ENCODE data around the gene MMP2. TPM values are rescaled to one million over a fixed set of nuclear protein-coding genes. Genes with fewer than 3 reads are reported as not detected.
A peak's percentile ranks its signal among the peaks of the same experiment; 100 is the strongest.

The MMP2 gene
- total and polyA plus RNA-seq, 2 of the 8 experiments (the other 6 are each of a cell fraction or from before 2014, with no cell fraction given) = 33.6 to 58.2 TPM

DNA sequence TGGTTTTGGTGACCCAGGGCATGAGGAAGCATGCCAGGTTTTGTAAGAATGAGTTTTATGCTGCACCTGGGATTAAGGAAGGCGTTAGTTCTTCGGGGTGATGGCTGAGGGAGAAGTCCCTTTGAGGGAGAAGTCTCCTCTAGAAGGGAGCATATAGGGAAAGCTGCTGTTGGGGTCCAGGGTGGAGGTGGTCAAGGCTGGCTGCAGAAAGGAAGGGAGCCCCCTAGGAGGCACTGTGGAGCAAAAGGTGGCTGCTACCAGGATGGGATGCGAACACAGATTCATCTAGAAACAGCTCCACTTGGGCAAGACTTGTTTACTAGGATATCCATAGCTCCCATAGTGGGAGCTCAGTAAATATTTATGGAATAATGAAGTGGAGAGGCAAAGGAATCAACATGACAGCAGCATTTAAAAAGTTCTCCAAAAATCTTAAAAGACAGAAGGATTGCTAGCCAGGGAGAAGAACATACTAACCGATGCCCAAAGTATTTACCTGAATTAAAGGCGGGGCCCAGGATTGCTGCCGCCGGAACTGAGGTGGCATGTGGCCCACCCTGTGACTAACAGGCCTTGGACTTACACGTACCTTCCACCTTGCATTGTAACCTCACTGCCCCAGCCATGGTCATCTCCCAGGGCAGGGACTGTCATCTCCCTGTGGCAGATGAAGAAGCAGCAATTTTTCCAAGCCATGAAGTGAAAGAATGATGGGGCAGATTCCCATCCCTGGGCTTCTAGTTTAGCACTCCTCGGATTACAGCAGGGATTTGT, 22.7 kb downstream of the MMP2 start:
- Histone ChIP-seq H3K27me3 (replicated peaks in 1 of 4; ENCODE audit: control insufficient read depth in 3 of 4, extremely low read depth in 1 of 4, insufficient read depth in 3 of 4, low read length in 3 of 4) (no peaks in the 10 kb centered on the region), H3K4ac (replicated peaks; ENCODE audit: insufficient read length, low read depth, low read length) (no peak overlapping the region), H2BK20ac (ENCODE audit: low read length) (no peak overlapping the region), H2BK15ac (ENCODE audit: low read length) (no peak overlapping the region; the same call in 1 of the 2 replicates), H2BK5ac (ENCODE audit: low read depth, low read length) (no peak overlapping the region), H2BK12ac (ENCODE audit: low read depth, low read length) (no peak overlapping the region), H4K20me1 (replicated peaks in 1 of 2; ENCODE audit: control insufficient read depth in 1 of 2, insufficient read depth in 2 of 2, low read length in 2 of 2) (no peaks in the 10 kb centered on the region), H3K18ac (ENCODE audit: extremely low read depth, low read length) (no peak overlapping the region), H4K91ac (replicated peaks; ENCODE audit: insufficient read length, low read length) (no peak overlapping the region), H3K36me3 (ENCODE audit: control insufficient read depth in 2 of 4, insufficient read depth in 4 of 4, low read length in 3 of 4) (no peaks in the 10 kb centered on the region; a peak in 1 of 8 replicates), H3K56ac (replicated peaks; ENCODE audit: insufficient read length, low read depth, low read length) (no peak overlapping the region), H3K4me3 (ENCODE audit: extremely low read depth in 1 of 4, insufficient read depth in 2 of 4, low read depth in 3 of 4, low read length in 4 of 4) (no peak overlapping the region), H4K5ac (ENCODE audit: insufficient read length, low read depth, low read length) (no peak overlapping the region), H2AK5ac (ENCODE audit: low read depth, low read length) (no peak overlapping the region), H2BK120ac (replicated peaks; ENCODE audit: low read depth, low read length) (no peak overlapping the region), H3K23me2 (ENCODE audit: low read depth, low read length) (no peaks in the 10 kb centered on the region), H3K79me1 (ENCODE audit: low read depth, low read length) (no peaks in the 10 kb centered on the region), H3K79me2 (ENCODE audit: control insufficient read depth in 1 of 2, insufficient read depth in 2 of 2, low read length in 2 of 2) (no peaks in the 10 kb centered on the region), H2AFZ (ENCODE audit: low read length) (no peak overlapping the region), H3K4me2 (ENCODE audit: insufficient read depth in 1 of 2, low read depth in 2 of 2, low read length in 2 of 2) (no peak overlapping the region), H3K23ac (ENCODE audit: insufficient read length) (no peak overlapping the region), H4K8ac (ENCODE audit: extremely low read depth, insufficient read depth, low read length) (no peak overlapping the region), H3K14ac (ENCODE audit: insufficient read length) (no peak overlapping the region), H3K27ac (ENCODE audit: low read depth, low read length) (no peak overlapping the region), H3K4me1 (replicated peaks in 1 of 4; ENCODE audit: control insufficient read depth in 3 of 4, insufficient read depth in 4 of 4, low read length in 3 of 4) (0 out of 7 replicates have a peak, but pooled peaks cover 0 to 3% (median 0%) of the 10 kb centered on the region in 4 experiments), H3K9me3 (ENCODE audit: insufficient read depth in 2 of 2, low read depth in 1 of 2, low read length in 1 of 2) (no peaks in the 10 kb centered on the region), H3K9ac (replicated peaks in 1 of 4; ENCODE audit: extremely low read depth in 1 of 4, low read depth in 3 of 4, low read length in 3 of 4) (no peak overlapping the region)
- DNase-seq (ENCODE audit: low read depth in 1 of 2, low spot score in 2 of 2) (peak in 1 of 2 experiments; percentile 66), FAIRE-seq (no peak)
- POLR2A ChIA-PET (ENCODE audit: partially characterized antibody) = interaction anchor here (1.8 kb wide), 1 partner anchor 22 kb away, joined by 4 read pairs; no protein-coding TSS in a partner anchor
- CTCF ChIA-PET (ENCODE audit: partially characterized antibody) = interaction anchor here (0.7 to 7.2 kb wide), 39 partner anchors 8 to 205 kb away, joined by 3 to 47 read pairs (median 4); partner anchors contain the start of gene MMP2
- TF ChIP-seq RAD21 (IDR thresholded peaks at IDR 0.05 in 1 of 2, conservative IDR thresholded peaks at IDR 0.05 in 1 of 2; ENCODE audit: low read depth in 2 of 2, low read length in 2 of 2) (peak; percentile 45 to 54), SIN3A (conservative IDR thresholded peaks at IDR 0.05 in 1 of 2, IDR thresholded peaks at IDR 0.05 in 1 of 2; ENCODE audit: low read depth in 1 of 2, low read length in 2 of 2) (no peak)
- TF ChIP-seq, protein P1, sequence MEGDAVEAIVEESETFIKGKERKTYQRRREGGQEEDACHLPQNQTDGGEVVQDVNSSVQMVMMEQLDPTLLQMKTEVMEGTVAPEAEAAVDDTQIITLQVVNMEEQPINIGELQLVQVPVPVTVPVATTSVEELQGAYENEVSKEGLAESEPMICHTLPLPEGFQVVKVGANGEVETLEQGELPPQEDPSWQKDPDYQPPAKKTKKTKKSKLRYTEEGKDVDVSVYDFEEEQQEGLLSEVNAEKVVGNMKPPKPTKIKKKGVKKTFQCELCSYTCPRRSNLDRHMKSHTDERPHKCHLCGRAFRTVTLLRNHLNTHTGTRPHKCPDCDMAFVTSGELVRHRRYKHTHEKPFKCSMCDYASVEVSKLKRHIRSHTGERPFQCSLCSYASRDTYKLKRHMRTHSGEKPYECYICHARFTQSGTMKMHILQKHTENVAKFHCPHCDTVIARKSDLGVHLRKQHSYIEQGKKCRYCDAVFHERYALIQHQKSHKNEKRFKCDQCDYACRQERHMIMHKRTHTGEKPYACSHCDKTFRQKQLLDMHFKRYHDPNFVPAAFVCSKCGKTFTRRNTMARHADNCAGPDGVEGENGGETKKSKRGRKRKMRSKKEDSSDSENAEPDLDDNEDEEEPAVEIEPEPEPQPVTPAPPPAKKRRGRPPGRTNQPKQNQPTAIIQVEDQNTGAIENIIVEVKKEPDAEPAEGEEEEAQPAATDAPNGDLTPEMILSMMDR (IDR thresholded peaks at IDR 0.05; ENCODE audit: control extremely low read depth in 1 of 3, insufficient read depth in 1 of 3, low read depth in 1 of 3, low read length in 3 of 3) = peak; percentile 55 to 79 (median 73)
- WGBS, 2 experiments (ENCODE audit: extremely low coverage in 1 of 2, insufficient coverage in 1 of 2, insufficient read length in 1 of 2, insufficient replicate concordance in 2 of 2, low coverage in 1 of 2, low lambda C conversion rate in 2 of 2, missing lambda C conversion rate in 1 of 2) = 88% methylated on average over 9 of the region's 9 CpGs; no CpG with 5 or more reads in 1 of the 2 experiments
